Esophagus muscularis mucosa (tissue), 3 donors: Measurements from ENCODE around the gene EPHA6.

ENCODE experiments used
- POLR2A ChIP-seq: fragments of 450-650 bp; IDR thresholded peaks from one replicate; pipeline ENCODE4 v1.6.1; 2017; ENCODE audit warnings: antibody characterized with exemption, moderate library complexity, mild to moderate bottlenecking, low read depth
- TF ChIP-seq, protein P1 (sequence below), 3 experiments: fragments of 200-600 bp in 2 of 3; fragments of 450-650 bp in 1 of 3; sonication (generic) in 2 of 3; IDR thresholded peaks; one replicate each; pipeline ENCODE4 v1.5.1; 2017 to 2019; ENCODE audit warnings: antibody characterized with exemption in 3 of 3, mild to moderate bottlenecking in 2 of 3, moderate library complexity in 1 of 3

DNA sequence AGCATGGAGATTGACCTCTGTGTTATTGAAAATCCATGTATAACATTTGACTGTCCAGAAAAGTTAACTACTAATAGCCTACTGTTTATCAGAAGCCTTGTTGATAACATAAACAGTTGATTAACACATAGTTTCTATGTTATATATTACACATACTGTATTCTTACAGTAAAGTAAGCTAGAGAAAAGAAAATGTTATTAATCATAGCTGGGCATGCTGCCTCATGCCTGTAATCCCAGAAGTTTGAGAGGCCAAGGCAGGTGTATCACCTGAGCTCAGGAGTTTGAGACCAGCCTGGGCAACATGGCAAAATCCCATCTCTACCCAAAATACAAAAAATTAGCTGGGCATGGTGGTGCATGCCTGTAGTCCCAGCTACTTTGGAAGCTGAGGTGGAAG lies 163.3 kb downstream of the EPHA6 start:
- TF ChIP-seq, protein P1, sequence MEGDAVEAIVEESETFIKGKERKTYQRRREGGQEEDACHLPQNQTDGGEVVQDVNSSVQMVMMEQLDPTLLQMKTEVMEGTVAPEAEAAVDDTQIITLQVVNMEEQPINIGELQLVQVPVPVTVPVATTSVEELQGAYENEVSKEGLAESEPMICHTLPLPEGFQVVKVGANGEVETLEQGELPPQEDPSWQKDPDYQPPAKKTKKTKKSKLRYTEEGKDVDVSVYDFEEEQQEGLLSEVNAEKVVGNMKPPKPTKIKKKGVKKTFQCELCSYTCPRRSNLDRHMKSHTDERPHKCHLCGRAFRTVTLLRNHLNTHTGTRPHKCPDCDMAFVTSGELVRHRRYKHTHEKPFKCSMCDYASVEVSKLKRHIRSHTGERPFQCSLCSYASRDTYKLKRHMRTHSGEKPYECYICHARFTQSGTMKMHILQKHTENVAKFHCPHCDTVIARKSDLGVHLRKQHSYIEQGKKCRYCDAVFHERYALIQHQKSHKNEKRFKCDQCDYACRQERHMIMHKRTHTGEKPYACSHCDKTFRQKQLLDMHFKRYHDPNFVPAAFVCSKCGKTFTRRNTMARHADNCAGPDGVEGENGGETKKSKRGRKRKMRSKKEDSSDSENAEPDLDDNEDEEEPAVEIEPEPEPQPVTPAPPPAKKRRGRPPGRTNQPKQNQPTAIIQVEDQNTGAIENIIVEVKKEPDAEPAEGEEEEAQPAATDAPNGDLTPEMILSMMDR (IDR thresholded peaks at IDR 0.05), result no peak
- no peak for TF ChIP-seq POLR2A
